Stimulated activated naive CD8-positive, alpha-beta T cell treated with anti-CD3 and anti-CD28 coated beads, Interleukin-15, Interleukin-2, amounts not matched to agents 100 ng/mL and 50 ng/mL, for 24 hours (primary cell): ENCODE data around the gene SLC16A11.

Source experiments
- H3K27ac Mint-ChIP-seq: one replicate; pipeline ENCODE4 v1.8.0; 2021; ENCODE audit warnings: mild to moderate bottlenecking, mixed read lengths
- H3K27me3 Mint-ChIP-seq: one replicate; pipeline ENCODE4 v1.8.0; 2021; ENCODE audit warnings: mixed read lengths
- H3K36me3 Mint-ChIP-seq: one replicate; pipeline ENCODE4 v1.8.0; 2021; ENCODE audit warnings: low read depth, mixed read lengths
- H3K4me1 Mint-ChIP-seq: one replicate; pipeline ENCODE4 v1.8.0; 2021; ENCODE audit warnings: low read depth, mixed read lengths
- H3K4me3 Mint-ChIP-seq: one replicate; pipeline ENCODE4 v1.8.0; 2021; ENCODE audit warnings: mild to moderate bottlenecking, mixed read lengths
- H3K9me3 Mint-ChIP-seq: one replicate; pipeline ENCODE4 v1.8.0; 2021; ENCODE audit warnings: mixed read lengths

Gene SLC16A11

GRCh38 chr17:7022781-7023571, 20.9 kb downstream of the SLC16A11 start, which contains the start of gene BCL6B:
TSS of gene BCL6B (plus strand) at chr17:7023050. CDS start at chr17:7023672, 622 bp downstream.
- no peaks in the 10 kb centered on the region for H3K9me3 Mint-ChIP-seq
- H3K4me1 Mint-ChIP-seq, result peaks cover 37% of the 10 kb centered on the region
- H3K36me3 Mint-ChIP-seq, result peaks cover under 1% of the 10 kb centered on the region

GRCh38 chr17:7021993-7022778, 21.7 kb downstream of the SLC16A11 start:
- peaks cover 3% of the 10 kb centered on the region for H3K27me3 Mint-ChIP-seq
- no peaks in the 10 kb centered on the region for H3K9me3 Mint-ChIP-seq
- peaks cover 45% of the 10 kb centered on the region for H3K4me1 Mint-ChIP-seq
- H3K36me3 Mint-ChIP-seq, result peaks cover 8% of the 10 kb centered on the region
- H3K4me3 Mint-ChIP-seq, result peak overlapping the region; percentile 59
- peak overlapping the region; percentile 49 for H3K27ac Mint-ChIP-seq

More at GRCh38 chr17:7022781-7023571, 20.9 kb downstream of the SLC16A11 start, which contains the start of gene BCL6B:
- H3K4me3 Mint-ChIP-seq, result peak within 1 kb of the TSS; percentile 65
- peak within 1 kb of the TSS; percentile 49 for H3K27ac Mint-ChIP-seq
- peaks cover 3% of the 10 kb centered on the region for H3K27me3 Mint-ChIP-seq

GRCh38 chr17:7020894-7021664, 22.8 kb downstream of the SLC16A11 start:
- Mint-ChIP-seq H3K9me3 (no peaks in the 10 kb centered on the region), H3K4me1 (peaks cover 56% of the 10 kb centered on the region), H3K27me3 (peaks cover 3% of the 10 kb centered on the region), H3K27ac (no peak overlapping the region), H3K36me3 (peaks cover 12% of the 10 kb centered on the region), H3K4me3 (no peak overlapping the region)

GRCh38 chr17:7019839-7020519, 23.9 kb downstream of the SLC16A11 start:
- Mint-ChIP-seq H3K4me1 (peaks cover 67% of the 10 kb centered on the region), H3K27ac (no peak overlapping the region), H3K9me3 (no peaks in the 10 kb centered on the region), H3K4me3 (no peak overlapping the region), H3K27me3 (peaks cover 3% of the 10 kb centered on the region), H3K36me3 (peaks cover 12% of the 10 kb centered on the region)

GRCh38 chr17:7019367-7019766, 24.5 kb downstream of the SLC16A11 start:
- Mint-ChIP-seq H3K27me3 (peaks cover 3% of the 10 kb centered on the region), H3K9me3 (no peaks in the 10 kb centered on the region), H3K4me1 (peaks cover 67% of the 10 kb centered on the region), H3K27ac (no peak overlapping the region), H3K4me3 (no peak overlapping the region), H3K36me3 (peaks cover 12% of the 10 kb centered on the region)

GRCh38 chr17:7018331-7018964, 25.4 kb downstream of the SLC16A11 start:
- no peak overlapping the region for H3K27ac Mint-ChIP-seq
- peaks cover 3% of the 10 kb centered on the region for H3K27me3 Mint-ChIP-seq
- H3K4me3 Mint-ChIP-seq, result no peak overlapping the region
- no peaks in the 10 kb centered on the region for H3K9me3 Mint-ChIP-seq
- peaks cover 67% of the 10 kb centered on the region for H3K4me1 Mint-ChIP-seq
- peaks cover 22% of the 10 kb centered on the region for H3K36me3 Mint-ChIP-seq

GRCh38 chr17:7017827-7018200, 26.1 kb downstream of the SLC16A11 start:
- Mint-ChIP-seq H3K4me3 (no peak overlapping the region), H3K4me1 (peaks cover 64% of the 10 kb centered on the region)

GRCh38 chr17:7016886-7017826, 26.7 kb downstream of the SLC16A11 start:
- peaks cover 60% of the 10 kb centered on the region for H3K4me1 Mint-ChIP-seq
- peak overlapping the region; percentile 24 for H3K4me3 Mint-ChIP-seq
- no peaks in the 10 kb centered on the region for H3K9me3 Mint-ChIP-seq
- no peaks in the 10 kb centered on the region for H3K27me3 Mint-ChIP-seq
- peaks cover 25% of the 10 kb centered on the region for H3K36me3 Mint-ChIP-seq
- H3K27ac Mint-ChIP-seq, result peak overlapping the region; percentile 6

More at GRCh38 chr17:7017827-7018200, 26.1 kb downstream of the SLC16A11 start:
- H3K36me3 Mint-ChIP-seq, result peaks cover 25% of the 10 kb centered on the region
- H3K27me3 Mint-ChIP-seq, result no peaks in the 10 kb centered on the region
- H3K9me3 Mint-ChIP-seq, result no peaks in the 10 kb centered on the region
- peak overlapping the region; percentile 6 for H3K27ac Mint-ChIP-seq

GRCh38 chr17:7016418-7016817, 27.5 kb downstream of the SLC16A11 start:
- Mint-ChIP-seq H3K4me1 (peaks cover 60% of the 10 kb centered on the region), H3K36me3 (peaks cover 25% of the 10 kb centered on the region), H3K27me3 (no peaks in the 10 kb centered on the region), H3K27ac (peak overlapping the region; percentile 97), H3K4me3 (peak overlapping the region; percentile 97), H3K9me3 (no peaks in the 10 kb centered on the region)

- H3K27ac Mint-ChIP-seq, result peak overlapping the region; percentile 97
- H3K4me1 Mint-ChIP-seq, result peaks cover 63% of the 10 kb centered on the region
- H3K36me3 Mint-ChIP-seq, result peaks cover 25% of the 10 kb centered on the region
- peak overlapping the region; percentile 97 for H3K4me3 Mint-ChIP-seq
- no peaks in the 10 kb centered on the region for H3K9me3 Mint-ChIP-seq
- no peaks in the 10 kb centered on the region for H3K27me3 Mint-ChIP-seq
Measured at GRCh38 chr17:7014995-7015958, 28.6 kb downstream of the SLC16A11 start.

GRCh38 chr17:7014261-7014994, 29.5 kb downstream of the SLC16A11 start:
- Mint-ChIP-seq H3K36me3 (peaks cover 29% of the 10 kb centered on the region), H3K9me3 (no peaks in the 10 kb centered on the region), H3K4me3 (peak overlapping the region; percentile 97), H3K27ac (peak overlapping the region; percentile 99), H3K27me3 (no peaks in the 10 kb centered on the region), H3K4me1 (peaks cover 71% of the 10 kb centered on the region)

GRCh38 chr17:7011942-7012254, 32.0 kb downstream of the SLC16A11 start:
- Mint-ChIP-seq H3K27ac (peak overlapping the region; percentile 99), H3K4me1 (peaks cover 67% of the 10 kb centered on the region)

More at GRCh38 chr17:7011942-7012254, 32.0 kb downstream of the SLC16A11 start:
- Mint-ChIP-seq H3K27me3 (no peaks in the 10 kb centered on the region), H3K4me3 (peak overlapping the region; percentile 97), H3K36me3 (peaks cover 21% of the 10 kb centered on the region), H3K9me3 (no peaks in the 10 kb centered on the region)
